ENCODE data around the gene PARD6B. TPM values are rescaled to one million over a fixed set of nuclear protein-coding genes. Genes with fewer than 3 reads are reported as not detected.
A peak's percentile ranks its signal among the peaks of the same experiment; 100 is the strongest.

PARD6B gene, protein sequence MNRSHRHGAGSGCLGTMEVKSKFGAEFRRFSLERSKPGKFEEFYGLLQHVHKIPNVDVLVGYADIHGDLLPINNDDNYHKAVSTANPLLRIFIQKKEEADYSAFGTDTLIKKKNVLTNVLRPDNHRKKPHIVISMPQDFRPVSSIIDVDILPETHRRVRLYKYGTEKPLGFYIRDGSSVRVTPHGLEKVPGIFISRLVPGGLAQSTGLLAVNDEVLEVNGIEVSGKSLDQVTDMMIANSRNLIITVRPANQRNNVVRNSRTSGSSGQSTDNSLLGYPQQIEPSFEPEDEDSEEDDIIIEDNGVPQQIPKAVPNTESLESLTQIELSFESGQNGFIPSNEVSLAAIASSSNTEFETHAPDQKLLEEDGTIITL
- 10 to 100 TPM in 1 of 4 donors, 1 to 10 TPM in 2, under 1 TPM in 1; 0.72 to 15.3 (median 2.3) TPM for total RNA-seq

DNA sequence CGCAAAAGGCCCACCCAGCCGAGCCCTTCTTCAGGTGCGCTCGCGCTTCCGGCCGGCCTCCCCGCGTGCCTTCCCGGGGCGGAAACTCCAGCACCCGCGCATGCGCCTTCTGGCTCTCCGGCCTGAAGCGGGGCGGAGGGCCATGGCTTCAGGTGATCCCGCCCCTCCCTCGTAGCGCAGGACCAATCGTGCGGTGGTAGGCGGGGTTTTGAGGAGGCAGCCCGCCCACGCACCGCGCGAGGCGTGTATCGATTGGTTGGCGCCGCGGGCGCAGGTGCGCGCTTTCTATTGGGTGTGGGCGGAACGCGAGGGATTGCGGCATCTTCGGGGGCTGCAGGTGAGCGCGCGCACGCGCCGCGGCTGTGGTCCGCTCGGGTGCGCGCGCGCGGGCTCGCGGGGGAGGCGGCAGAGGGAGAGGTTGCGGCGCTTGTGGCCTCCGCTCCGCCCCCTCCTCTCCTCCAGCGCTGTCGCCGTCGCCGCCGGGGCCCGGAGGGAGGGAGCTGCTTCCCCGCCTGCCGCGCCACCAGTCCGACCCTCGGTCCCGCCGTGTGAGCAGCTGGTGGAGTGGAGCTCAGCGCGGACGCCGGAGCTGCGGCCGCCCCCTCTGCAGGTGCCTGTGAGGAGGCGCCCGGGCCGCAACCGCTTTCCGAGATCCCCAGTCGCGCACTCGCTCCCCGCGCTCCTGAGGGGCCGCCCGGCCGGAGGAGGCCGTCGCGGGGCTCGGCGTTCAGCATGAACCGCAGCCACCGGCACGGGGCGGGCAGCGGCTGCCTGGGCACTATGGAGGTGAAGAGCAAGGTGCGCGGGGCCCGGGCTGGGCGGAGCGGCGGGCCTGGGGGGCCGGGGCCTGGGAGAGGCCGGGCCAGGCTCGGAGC is at the start of gene PARD6B:
Gene PARD6B, plus strand, starts transcription at position 526 of the 875 bp plus-strand sequence. Its CDS starts 207 bp downstream, at position 733.
- in situ Hi-C loops (cut with MboI; ENCODE audit: low sequenced_read_pairs in 4 of 4) (loop anchor here in 1 of 4 donors (25.0 kb wide), 1 partner anchor 244 kb away; no protein-coding TSS in a partner anchor), intact Hi-C loops (cut with DNase I; ENCODE audit: low total_unique reads) (loop anchor here (10.0 kb wide), 1 partner anchor 216 kb away; the partner anchor contains the start of gene PTPN1)
- H3K36me3 ChIP-seq = no peaks in the 10 kb centered on the region
- peak within 1 kb of the TSS; percentile 82 to 92 (median 84) for H3K27ac ChIP-seq
- H3K4me3 ChIP-seq = peak within 1 kb of the TSS; percentile 66 to 93 (median 72)
- H3K9me3 ChIP-seq = no peaks in the 10 kb centered on the region
- TF ChIP-seq, protein P1, sequence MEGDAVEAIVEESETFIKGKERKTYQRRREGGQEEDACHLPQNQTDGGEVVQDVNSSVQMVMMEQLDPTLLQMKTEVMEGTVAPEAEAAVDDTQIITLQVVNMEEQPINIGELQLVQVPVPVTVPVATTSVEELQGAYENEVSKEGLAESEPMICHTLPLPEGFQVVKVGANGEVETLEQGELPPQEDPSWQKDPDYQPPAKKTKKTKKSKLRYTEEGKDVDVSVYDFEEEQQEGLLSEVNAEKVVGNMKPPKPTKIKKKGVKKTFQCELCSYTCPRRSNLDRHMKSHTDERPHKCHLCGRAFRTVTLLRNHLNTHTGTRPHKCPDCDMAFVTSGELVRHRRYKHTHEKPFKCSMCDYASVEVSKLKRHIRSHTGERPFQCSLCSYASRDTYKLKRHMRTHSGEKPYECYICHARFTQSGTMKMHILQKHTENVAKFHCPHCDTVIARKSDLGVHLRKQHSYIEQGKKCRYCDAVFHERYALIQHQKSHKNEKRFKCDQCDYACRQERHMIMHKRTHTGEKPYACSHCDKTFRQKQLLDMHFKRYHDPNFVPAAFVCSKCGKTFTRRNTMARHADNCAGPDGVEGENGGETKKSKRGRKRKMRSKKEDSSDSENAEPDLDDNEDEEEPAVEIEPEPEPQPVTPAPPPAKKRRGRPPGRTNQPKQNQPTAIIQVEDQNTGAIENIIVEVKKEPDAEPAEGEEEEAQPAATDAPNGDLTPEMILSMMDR (IDR thresholded peaks at IDR 0.05 in 4 of 5, conservative IDR thresholded peaks at IDR 0.05 in 1 of 5) = peak in 1 of 5 experiments; percentile 7
- peak; percentile 77 to 78 for TF ChIP-seq POLR2A (IDR thresholded peaks at IDR 0.05)
- no peaks in the 10 kb centered on the region for H3K27me3 ChIP-seq
- DNase-seq = peak; percentile 96 to 98
- peaks cover 14 to 25% of the 10 kb centered on the region in 2 donors for H3K4me1 ChIP-seq
- ATAC-seq = peak; percentile 92 to 94

- H3K9me3 ChIP-seq = no peaks in the 10 kb centered on the region
These were observed 49.3 kb upstream of the PARD6B start for GRCh38 chr20:50682065-50682464.

GRCh38 chr20:50682947-50683530 is 48.3 kb upstream of the PARD6B start:
- no peak for DNase-seq
- intact Hi-C loops (cut with DNase I; ENCODE audit: low total_unique reads) (no loop called here), in situ Hi-C loops (cut with MboI; ENCODE audit: low sequenced_read_pairs in 4 of 4) (no loop called here)
- TF ChIP-seq, protein P1 (IDR thresholded peaks at IDR 0.05 in 4 of 5, conservative IDR thresholded peaks at IDR 0.05 in 1 of 5) = no peak
- TF ChIP-seq POLR2A (IDR thresholded peaks at IDR 0.05) = no peak
- no peaks in the 10 kb centered on the region for H3K36me3 ChIP-seq
- H3K9me3 ChIP-seq = no peaks in the 10 kb centered on the region
- no peak overlapping the region for H3K4me3 ChIP-seq
- ATAC-seq = no peak
- H3K4me1 ChIP-seq = peaks cover 17% of the 10 kb centered on the region in 2 donors
- H3K27ac ChIP-seq = no peak overlapping the region
- H3K27me3 ChIP-seq = no peaks in the 10 kb centered on the region

More at GRCh38 chr20:50682065-50682464, 49.3 kb upstream of the PARD6B start:
- intact Hi-C loops (cut with DNase I; ENCODE audit: low total_unique reads) = no loop called here
- ATAC-seq (no peak), DNase-seq (no peak)
- no peaks in the 10 kb centered on the region for H3K36me3 ChIP-seq
- H3K4me1 ChIP-seq = peaks cover 12 to 14% of the 10 kb centered on the region in 2 donors
- H3K4me3 ChIP-seq = no peak overlapping the region
- in situ Hi-C loops (cut with MboI; ENCODE audit: low sequenced_read_pairs in 4 of 4) = no loop called here
- H3K27me3 ChIP-seq = no peaks in the 10 kb centered on the region
- no peak overlapping the region for H3K27ac ChIP-seq
- TF ChIP-seq, protein P1 (IDR thresholded peaks at IDR 0.05 in 4 of 5, conservative IDR thresholded peaks at IDR 0.05 in 1 of 5) = no peak
- no peak for TF ChIP-seq POLR2A (IDR thresholded peaks at IDR 0.05)

GRCh38 chr20:50683570-50683969 is 47.8 kb upstream of the PARD6B start:
- Histone ChIP-seq H3K27me3 (no peaks in the 10 kb centered on the region), H3K4me1 (peaks cover 13 to 17% of the 10 kb centered on the region in 2 donors), H3K27ac (no peak overlapping the region), H3K36me3 (no peaks in the 10 kb centered on the region), H3K4me3 (no peak overlapping the region), H3K9me3 (no peaks in the 10 kb centered on the region)
- TF ChIP-seq POLR2A (IDR thresholded peaks at IDR 0.05) = no peak
- TF ChIP-seq, protein P1 (IDR thresholded peaks at IDR 0.05 in 4 of 5, conservative IDR thresholded peaks at IDR 0.05 in 1 of 5) = no peak
- intact Hi-C loops (cut with DNase I; ENCODE audit: low total_unique reads) (no loop called here), in situ Hi-C loops (cut with MboI; ENCODE audit: low sequenced_read_pairs in 4 of 4) (no loop called here)
- ATAC-seq = no peak
- DNase-seq = no peak

All from gastrocnemius medialis (tissue), 4 donors.